Measurements from ENCODE around the gene TM6SF1. TPM values are rescaled to one million over a fixed set of nuclear protein-coding genes. Genes with fewer than 3 reads are reported as not detected.
"Not testable (repeated sequence)": the region's sequence is repeated elsewhere in the genome, so short reads cannot be mapped to it uniquely, and the experiment has no call there.

TM6SF1 gene
- total RNA-seq, 1 donor, result 0.18 TPM

DNA sequence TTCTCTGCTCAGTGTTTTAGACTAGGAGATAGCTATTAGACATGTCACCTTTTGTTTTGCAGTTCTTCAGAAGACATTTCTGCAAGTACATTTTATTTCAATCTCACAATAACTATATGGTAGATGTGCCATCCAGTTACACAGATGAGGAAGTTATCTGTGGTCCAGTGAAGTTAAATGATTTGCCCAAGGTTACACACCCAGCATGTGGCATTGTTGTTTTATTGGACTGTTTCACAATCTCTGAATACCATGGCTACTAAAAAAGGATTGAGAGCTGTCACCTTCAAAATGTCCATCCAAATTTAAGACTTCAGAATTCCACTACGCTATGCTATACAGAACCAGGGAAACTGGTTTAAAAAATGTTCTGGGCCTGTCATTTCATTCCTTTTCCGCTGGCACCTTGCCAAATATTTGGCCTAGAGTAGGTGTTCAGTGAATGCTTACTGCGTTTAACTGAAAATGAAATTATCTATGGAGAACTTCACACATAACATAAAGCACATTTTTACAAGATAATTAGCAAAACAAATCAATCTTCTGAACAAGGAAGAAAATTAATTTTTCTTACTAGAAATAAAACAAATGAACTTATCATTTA is 20.2 kb downstream of the TM6SF1 start:
- TF ChIP-seq, protein P1, sequence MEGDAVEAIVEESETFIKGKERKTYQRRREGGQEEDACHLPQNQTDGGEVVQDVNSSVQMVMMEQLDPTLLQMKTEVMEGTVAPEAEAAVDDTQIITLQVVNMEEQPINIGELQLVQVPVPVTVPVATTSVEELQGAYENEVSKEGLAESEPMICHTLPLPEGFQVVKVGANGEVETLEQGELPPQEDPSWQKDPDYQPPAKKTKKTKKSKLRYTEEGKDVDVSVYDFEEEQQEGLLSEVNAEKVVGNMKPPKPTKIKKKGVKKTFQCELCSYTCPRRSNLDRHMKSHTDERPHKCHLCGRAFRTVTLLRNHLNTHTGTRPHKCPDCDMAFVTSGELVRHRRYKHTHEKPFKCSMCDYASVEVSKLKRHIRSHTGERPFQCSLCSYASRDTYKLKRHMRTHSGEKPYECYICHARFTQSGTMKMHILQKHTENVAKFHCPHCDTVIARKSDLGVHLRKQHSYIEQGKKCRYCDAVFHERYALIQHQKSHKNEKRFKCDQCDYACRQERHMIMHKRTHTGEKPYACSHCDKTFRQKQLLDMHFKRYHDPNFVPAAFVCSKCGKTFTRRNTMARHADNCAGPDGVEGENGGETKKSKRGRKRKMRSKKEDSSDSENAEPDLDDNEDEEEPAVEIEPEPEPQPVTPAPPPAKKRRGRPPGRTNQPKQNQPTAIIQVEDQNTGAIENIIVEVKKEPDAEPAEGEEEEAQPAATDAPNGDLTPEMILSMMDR (IDR thresholded peaks at IDR 0.05; ENCODE audit: insufficient read depth, low read length), result no peak
- no peak for DNase-seq (ENCODE audit: low read depth)
- no peak overlapping the region for H3K4me3 ChIP-seq (ENCODE audit: low read depth, low read length)

DNA sequence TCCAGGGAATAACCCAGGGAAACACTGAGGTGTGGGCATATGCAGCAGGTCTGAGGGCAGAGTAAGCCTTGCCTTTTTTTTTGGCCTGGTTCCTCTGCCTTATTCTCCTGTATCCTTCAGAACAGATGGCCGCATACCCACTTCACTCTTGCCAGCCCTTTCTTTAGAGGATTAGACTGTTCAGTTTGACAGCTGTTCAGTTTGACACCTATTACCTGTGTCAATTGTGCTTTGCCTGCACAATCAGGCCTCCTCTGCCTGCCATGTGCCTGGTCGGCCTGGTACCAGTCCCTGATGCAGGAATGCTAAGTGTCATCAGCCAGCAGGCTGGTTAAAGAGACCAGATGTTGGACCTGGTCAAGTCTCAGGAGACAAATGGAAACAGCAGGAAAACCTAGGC is 22.3 kb downstream of the TM6SF1 start:
- H3K4me3 ChIP-seq (ENCODE audit: low read depth, low read length), result no peak overlapping the region
- TF ChIP-seq, protein P1 (IDR thresholded peaks at IDR 0.05; ENCODE audit: insufficient read depth, low read length), result no peak
- no peak for DNase-seq (ENCODE audit: low read depth)

DNA sequence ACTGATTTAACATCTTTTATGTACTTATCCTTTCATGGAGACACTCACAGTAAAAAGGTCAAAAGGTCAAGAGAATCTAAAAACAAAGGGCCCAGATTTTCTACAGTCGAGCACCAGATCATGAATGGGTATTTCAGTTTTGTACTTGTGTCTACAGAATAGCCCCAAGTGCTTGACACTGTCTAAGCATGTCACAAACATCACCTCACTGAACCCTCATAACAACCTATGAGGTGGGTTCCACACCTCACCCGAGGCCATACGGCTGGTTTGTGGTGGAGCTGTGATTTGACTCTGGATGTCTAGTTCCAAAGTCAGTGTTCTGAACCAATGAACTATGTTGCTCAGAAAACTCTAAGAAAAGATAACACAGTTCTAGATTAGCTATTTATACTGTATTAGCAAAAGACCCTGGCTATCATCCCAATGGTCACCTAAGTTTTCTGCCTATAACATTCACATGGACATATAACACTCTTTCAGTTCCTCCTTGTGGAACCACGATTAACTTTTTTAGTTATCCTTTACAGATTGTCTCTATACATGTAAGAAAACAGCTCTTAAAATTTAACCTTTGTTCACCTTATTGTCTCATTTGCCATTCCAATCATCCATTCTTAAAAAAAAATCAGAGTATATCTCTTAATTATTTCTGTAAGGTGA is 25.5 kb downstream of the TM6SF1 start:
- TF ChIP-seq, protein P1 (IDR thresholded peaks at IDR 0.05; ENCODE audit: insufficient read depth, low read length), result no peak
- H3K4me3 ChIP-seq (ENCODE audit: low read depth, low read length), result no peak overlapping the region
- DNase-seq (ENCODE audit: low read depth), result no peak

DNA sequence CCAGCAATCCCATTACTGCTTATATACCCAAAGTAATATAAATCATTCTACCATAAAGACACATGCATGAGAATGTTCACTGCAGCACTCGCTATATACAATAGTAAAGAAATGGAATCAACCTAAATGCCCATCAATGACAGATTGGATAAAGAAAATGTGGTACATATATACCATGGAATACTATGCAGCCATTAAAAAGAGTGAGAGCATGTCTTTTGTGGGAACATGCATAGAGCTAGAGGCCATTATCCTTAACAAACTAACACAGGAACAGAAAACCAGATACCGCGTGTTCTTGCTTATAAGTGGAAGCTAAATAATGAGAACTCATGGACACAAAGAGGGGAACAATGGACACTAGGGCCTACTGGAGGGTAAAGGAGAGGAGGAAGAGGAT is 34.7 kb downstream of the TM6SF1 start:
- H3K4me3 ChIP-seq (ENCODE audit: low read depth, low read length); DNase-seq (ENCODE audit: low read depth): not testable (repeated sequence)

DNA sequence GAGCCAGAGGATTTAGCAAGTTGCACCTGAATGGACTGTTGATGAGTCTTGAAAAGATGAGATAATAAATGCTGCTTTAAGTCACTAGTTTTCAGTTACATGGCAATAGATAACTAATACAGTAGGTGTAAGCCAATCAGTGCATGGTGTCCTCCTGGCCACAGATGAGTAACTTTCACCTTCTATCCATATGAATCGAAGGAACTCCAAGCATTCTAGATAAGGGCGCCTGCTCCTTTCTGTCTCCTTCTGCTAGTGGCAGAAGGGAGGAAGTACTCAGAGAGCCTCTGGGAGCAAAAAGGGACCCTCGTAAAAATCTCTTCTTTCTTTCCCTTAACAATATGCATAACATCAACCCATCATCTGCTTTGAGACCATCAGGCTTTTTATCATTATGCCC is 37.3 kb downstream of the TM6SF1 start:
- DNase-seq (ENCODE audit: low read depth), result no peak
- TF ChIP-seq, protein P1 (IDR thresholded peaks at IDR 0.05; ENCODE audit: insufficient read depth, low read length), result no peak
- no peak overlapping the region for H3K4me3 ChIP-seq (ENCODE audit: low read depth, low read length)

DNA sequence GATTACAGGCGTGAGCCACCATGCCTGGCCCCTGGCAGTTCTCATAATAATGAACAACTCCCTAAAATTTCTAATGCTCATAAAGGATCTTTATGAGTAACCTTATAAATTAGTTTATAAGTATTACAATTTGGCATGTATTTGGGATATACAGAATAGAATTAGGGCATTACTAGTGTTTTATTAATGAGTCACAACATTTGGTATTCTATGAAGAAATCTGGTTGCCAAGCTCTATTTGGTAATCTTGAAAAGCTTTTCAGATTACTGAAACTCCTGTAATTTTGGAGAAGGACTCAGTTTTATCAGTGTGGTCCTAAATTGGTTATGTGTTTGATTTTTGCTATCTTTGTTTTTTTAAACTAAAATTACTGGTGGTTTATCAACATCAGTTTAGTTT is 45.8 kb downstream of the TM6SF1 start:
- no peak overlapping the region for H3K4me3 ChIP-seq (ENCODE audit: low read depth, low read length)
- peak; percentile 34 for DNase-seq (ENCODE audit: low read depth)
- TF ChIP-seq, protein P1 (IDR thresholded peaks at IDR 0.05; ENCODE audit: insufficient read depth, low read length), result no peak

DNA sequence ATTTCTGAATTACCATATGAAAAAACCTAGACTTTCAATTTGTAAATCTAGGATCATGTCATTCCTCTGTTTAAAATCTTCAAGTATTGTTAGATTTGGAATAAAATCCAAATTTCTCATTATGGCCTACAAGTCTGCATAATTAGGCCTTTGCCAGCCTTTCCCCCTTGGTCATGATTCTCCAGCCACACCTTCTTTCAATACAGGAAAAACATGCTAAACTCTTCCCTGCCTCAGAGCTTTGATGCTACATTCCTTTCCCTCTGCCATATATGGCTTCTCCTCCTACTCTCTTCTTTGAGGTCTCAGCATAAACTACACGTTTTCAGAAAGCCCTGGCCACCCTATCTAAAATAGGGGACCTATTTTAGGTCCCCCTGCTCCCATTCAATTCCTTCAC is 48.5 kb downstream of the TM6SF1 start:
- DNase-seq (ENCODE audit: low read depth), result no peak
- H3K4me3 ChIP-seq (ENCODE audit: low read depth, low read length), result no peak overlapping the region
- TF ChIP-seq, protein P1 (IDR thresholded peaks at IDR 0.05; ENCODE audit: insufficient read depth, low read length), result no peak
